NCI-H2227 (cell line): ENCODE data around the gene GALNT18.

Experiments
- DNase-seq: peaks from one replicate; lab custom pipeline; 2025; ENCODE audit not compliant: unreplicated experiment; lab: John Stamatoyannopoulos, UW

Gene GALNT18

DNA sequence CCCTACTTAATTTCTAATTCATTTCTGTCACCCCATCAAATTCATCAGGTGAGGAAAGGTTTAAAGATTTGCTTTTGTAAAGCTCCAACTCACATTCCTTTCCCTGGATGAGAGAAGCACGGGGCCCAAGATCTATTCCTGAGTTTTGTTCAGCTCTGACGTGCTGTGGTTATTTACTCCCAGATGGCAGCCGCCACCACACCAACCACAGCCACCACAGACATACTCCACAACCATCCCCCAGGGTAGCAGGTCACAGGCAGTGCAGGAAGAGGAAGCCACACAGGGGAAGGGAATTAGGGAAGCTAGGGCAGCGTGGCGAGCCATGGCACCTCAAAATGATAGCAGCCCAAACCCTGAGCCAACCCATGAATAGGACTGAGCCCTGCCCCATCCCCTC is 205.3 kb downstream of the GALNT18 start:
- DNase-seq = no peak

DNA sequence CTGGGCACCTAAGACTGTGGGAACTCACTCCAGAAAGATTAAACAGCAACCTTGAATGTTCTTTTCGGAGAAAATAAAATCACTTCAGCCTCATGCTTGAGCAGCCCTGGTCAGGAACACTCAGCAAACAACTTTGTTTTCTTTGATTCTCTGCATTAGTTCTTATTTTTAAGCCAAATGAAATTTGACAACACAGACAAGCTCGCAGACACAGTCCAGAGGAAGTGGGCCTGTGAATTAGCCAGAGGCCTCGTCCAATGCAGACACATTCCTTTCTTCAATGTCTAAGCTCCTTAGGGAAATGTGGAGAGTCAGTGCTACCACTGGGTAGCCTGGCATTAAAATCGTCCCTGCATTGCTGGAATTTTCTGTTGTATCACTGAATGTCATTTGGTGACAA is 205.9 kb downstream of the GALNT18 start:
- no peak for DNase-seq

GRCh38 chr11:11414996-11415395 is 206.8 kb downstream of the GALNT18 start:
- DNase-seq = no peak

- DNase-seq = no peak
Measured at GRCh38 chr11:11413776-11414175, 208.0 kb downstream of the GALNT18 start.

- no peak for DNase-seq
Measured at GRCh38 chr11:11411401-11411985, 210.3 kb downstream of the GALNT18 start.

GRCh38 chr11:11409901-11410300 is 211.9 kb downstream of the GALNT18 start:
- DNase-seq = peak; percentile 37

DNA sequence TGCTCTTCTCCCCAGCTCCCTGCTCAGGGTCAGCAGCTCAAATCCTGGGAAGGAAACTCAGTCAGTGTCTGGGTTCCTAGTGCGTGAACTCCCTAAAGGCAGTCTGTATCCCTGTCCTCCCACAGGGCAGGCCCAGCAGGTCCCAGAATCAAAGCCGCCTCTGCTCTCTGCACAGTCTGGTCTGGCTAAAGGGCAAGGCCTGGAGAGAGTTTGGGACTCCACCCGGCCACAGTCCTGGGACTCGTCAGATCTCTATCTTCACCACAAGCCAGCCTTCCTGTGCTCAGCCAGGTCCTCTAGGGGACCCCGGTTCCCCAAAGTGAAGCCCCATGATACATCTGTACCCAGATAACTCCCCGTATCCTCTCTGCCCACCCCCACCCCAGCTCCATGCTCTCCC is 212.6 kb downstream of the GALNT18 start:
- no peak for DNase-seq

- no peak for DNase-seq
Measured at GRCh38 chr11:11408436-11409221, 213.2 kb downstream of the GALNT18 start.

DNA sequence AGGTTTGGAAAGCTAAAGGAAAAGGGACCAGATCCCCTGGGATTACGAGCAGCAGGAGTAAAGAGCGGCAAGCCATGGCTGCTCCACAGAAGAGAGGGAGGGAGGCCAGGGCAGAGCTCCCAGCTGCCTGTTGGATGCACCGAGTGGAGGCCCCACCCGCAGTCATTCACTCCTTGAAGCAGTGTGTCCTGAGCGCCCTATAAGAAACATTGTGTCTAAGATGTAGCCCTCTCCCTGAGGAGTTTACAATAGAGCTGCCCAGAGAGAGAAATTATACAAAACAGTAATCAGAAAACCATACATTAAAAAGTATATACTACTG is 214.1 kb downstream of the GALNT18 start:
- no peak for DNase-seq

DNA sequence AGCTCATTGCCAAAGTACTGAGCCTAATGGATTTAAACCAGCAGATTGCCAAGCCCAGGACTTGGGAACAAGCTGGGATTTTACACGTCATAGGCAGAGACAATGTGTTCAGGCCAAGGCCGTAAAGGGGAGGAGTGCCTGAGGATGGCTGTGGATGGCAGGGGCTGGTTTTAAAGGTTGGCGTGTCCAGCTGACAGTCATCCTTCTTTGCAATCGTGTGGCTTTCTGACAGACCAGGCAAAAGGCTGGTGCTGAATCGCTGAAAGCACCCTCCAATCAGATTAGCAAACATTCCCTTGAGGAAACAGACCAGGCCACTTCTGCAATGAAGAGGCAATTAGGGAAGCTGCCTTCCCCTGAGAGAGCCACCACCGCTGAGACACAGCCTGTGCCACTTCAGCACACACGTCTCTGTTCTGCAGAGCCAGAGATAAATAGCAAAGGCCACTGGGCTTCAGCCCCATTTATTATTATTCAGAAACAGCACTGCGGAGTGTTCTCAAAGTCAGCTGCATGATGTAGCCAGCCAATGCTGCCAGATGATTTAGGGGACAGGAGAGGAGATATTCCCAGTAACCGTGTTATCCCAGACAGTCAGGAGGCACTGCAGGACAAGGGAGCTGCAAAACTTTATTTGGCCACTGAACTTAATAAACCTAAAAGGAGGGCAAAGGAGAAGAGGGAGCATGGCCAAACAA is 214.6 kb downstream of the GALNT18 start:
- DNase-seq = peak; percentile 53

DNA sequence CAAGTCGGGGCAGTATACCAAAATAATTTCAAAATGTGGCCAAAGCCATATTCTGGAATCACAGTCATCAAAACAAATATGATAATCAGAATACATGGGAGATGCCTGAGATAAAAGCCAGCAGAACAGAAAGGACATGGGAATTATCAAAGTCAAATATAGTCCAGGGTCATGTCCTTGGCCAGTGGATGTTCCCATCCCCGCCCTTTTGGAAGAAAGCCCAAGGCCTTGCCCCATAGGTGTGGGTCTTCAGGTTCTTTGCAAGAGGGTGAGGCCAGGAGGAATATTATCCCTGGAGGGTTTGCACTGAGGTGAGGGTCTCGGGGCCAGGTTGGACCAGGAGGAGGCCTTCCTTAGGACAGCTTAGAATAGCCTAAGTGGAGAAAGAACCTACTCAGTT is 215.2 kb downstream of the GALNT18 start:
- no peak for DNase-seq

GRCh38 chr11:11403763-11404725 is 217.8 kb downstream of the GALNT18 start:
- no peak for DNase-seq

- DNase-seq = no peak
Measured at GRCh38 chr11:11401960-11402535, 219.8 kb downstream of the GALNT18 start.

GRCh38 chr11:11400635-11401232 is 221.1 kb downstream of the GALNT18 start:
- no peak for DNase-seq

DNA sequence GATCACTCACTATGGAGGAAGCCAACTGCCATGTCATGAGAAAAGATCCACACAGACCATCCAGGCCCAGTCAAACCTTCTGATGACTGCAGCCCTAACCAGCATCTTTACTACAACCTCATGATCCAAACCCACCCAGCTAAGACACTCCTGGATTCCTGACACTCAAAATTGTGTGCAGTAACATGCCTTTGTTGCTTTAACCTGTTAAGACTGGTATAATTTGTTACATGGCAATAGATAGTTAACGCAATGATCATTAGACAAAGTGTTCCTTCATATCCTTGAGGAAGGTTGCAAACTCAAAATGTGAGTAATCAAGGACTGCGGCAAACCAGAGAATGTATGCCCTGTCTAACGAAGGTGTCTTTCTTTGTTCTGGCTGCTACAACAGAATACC is 221.7 kb downstream of the GALNT18 start:
- DNase-seq = no peak

DNA sequence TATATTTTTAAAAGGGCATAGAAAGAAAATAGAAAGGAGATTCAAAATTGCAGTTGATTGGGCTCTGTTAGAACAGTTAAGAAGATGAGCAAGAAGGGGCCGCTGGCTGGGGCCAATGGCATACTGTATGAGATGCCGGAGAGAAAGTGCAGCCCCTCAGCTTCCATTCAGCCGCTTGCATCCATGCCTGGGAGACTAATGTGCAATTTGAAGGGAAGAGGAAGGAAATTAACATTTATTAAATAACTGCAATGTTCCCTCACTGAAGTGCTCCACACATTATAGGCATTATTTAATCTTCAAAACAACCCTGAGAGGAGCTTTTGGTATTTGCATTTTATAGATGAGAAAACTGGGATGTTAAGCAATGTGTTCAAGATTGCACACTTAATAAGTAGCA is 224.0 kb downstream of the GALNT18 start:
- no peak for DNase-seq

GRCh38 chr11:11397036-11397415 is 224.8 kb downstream of the GALNT18 start:
- DNase-seq = no peak

DNA sequence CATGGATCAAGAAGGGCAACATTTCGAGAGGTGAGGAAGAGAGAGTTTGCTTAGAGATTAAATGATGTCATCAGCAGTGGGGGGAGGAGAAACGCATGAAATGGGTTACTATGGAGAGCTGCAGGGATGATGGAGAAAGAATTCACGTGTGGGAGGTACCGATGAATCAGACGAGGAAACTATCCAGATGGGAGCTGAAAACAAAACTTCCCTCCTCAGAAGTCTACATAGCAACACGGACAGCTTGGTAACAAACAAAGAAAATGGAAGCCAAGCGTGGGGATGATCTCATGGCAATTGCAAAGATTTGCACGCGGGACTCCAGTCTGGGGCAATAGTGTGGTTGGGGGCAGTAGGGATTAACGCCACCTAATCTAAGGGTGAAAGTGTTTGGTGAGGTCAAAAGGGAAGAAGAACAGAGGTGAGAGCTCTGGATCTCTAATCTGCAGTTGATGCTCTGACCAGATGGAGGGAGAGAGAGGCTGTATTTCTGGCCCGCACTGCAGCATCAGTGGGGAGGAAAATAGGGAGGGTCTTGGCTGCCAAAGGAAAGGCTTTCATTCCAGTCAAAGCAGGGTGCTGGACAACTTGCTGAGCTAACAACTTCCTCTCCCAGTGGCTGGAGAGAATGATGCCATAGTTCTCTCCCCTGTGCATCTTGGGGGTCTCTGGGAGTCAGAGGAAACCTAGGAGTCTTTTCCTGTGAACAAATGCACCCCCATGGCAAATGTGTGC is 225.3 kb downstream of the GALNT18 start:
- DNase-seq = no peak

DNA sequence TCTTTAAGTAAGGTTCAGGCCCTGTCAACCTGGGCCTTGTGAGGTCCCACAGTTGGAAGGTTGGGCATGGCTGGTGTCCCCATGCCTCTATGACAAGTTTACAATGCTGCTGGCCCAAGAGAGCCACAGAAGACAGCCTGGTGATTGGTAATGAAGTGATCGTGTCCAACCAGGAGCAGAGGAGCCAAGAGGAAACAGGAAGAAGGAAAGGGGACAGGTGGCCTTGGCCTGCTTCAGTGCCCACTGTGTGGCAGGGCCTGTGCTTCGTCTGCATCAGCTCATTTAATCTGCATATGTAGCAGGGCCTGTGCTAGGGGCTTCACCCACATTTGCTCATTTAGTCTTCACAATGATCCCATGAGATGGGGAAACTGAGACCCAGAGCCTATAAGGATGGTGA is 226.7 kb downstream of the GALNT18 start:
- no peak for DNase-seq

- no peak for DNase-seq
Measured at GRCh38 chr11:11394241-11394640, 227.6 kb downstream of the GALNT18 start.
